ENCODE results near the gene SOX21. TPM values are rescaled to one million over a fixed set of nuclear protein-coding genes. Genes with fewer than 3 reads are reported as not detected.

The SOX21 gene
- total RNA-seq, 1 donor from 2014 or later: not detected

DNA sequence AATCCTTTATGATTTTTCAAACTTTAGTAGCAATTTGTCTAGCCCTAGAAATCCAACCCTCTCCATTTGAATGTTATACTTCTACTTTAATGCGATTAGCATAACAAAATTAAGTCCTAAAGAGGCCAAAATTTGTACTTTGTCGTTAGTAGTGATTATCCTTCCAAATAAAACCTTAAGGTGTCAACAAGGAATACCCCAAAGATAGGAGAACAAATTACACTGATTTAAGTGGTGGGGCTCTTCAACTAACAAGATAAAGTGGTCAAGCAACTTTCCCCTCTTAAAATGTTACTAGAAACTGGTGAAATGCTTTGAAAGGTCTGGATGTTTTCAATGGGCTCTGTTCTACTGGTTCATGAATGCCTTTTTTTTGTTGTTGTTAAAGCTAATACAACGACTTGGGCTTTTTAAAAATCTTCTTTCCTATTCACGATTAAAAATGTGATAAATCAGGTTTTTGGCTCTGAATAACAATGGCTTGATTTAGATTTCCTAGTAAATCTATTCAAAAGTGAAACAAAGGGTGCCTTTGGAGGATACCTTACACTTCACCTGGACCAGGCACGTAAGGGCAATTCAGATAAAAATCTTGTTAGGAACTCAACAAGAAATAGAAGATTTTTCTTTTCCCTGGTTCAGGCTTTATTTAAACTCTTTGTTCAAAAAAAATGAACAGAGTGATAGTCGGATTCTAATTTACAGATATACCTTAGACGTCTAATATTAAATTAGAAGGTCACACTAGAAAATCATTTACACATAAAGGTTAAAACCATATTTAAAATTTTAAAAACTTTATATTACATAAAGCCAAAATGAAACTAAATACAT is 3.1 kb downstream of the SOX21 start:
- Mint-ChIP-seq H3K4me1 (ENCODE audit: unreplicated experiment) (peaks cover 31% of the 10 kb centered on the region), H3K4me3 (ENCODE audit: unreplicated experiment) (no peak overlapping the region), H3K27me3 (ENCODE audit: unreplicated experiment) (peaks cover 81% of the 10 kb centered on the region), H3K27ac (ENCODE audit: unreplicated experiment) (no peak overlapping the region), H3K36me3 (ENCODE audit: unreplicated experiment) (no peaks in the 10 kb centered on the region), H3K9me3 (ENCODE audit: unreplicated experiment) (no peaks in the 10 kb centered on the region)
- DNase-seq (ENCODE audit: extremely low spot score, unreplicated experiment): no peak
- TF ChIP-seq, protein P1, sequence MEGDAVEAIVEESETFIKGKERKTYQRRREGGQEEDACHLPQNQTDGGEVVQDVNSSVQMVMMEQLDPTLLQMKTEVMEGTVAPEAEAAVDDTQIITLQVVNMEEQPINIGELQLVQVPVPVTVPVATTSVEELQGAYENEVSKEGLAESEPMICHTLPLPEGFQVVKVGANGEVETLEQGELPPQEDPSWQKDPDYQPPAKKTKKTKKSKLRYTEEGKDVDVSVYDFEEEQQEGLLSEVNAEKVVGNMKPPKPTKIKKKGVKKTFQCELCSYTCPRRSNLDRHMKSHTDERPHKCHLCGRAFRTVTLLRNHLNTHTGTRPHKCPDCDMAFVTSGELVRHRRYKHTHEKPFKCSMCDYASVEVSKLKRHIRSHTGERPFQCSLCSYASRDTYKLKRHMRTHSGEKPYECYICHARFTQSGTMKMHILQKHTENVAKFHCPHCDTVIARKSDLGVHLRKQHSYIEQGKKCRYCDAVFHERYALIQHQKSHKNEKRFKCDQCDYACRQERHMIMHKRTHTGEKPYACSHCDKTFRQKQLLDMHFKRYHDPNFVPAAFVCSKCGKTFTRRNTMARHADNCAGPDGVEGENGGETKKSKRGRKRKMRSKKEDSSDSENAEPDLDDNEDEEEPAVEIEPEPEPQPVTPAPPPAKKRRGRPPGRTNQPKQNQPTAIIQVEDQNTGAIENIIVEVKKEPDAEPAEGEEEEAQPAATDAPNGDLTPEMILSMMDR (IDR thresholded peaks at IDR 0.05): no peak

DNA sequence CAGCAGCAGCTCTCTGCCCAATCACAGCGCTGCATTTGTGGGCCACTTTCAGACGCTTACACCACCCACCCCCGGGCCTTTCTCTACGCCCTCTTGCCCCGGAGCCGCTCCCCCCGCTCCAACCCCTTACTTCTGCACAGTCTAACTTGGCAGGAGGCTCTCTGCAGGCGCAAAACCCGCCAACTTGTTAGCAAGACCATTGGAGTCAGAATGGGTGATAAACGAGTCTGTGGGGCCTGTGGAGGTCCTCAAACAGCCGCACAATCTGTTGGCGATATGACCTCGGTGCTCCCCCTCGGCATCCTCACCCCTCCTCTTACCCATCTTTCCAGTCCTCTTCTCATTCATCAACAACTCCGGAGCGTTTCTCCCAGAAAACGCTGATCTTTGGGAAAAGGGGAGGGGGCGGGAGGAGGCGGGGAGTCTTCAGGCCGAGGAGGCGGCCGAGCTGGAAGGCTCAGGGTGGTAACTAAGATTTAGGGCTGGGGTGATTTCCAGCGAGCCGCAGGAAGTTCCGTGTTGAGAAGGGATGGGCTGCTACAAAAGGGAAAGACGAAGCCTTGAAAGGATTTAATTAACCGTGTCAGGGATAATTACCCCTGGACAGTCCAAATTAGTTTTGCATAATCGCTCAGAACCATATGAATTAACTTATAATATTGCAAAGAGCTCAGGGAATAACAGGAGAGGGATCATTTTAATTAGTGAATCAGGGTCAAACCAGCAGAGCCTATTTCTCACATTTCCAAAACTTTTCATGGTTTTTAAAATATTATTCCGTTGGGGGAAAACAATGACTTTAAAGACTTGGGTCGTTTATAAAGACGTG is 4.1 kb downstream of the SOX21 start:
- TF ChIP-seq, protein P1 (IDR thresholded peaks at IDR 0.05): no peak
- peak; percentile 60 for DNase-seq (ENCODE audit: extremely low spot score, unreplicated experiment)
- H3K9me3 Mint-ChIP-seq (ENCODE audit: unreplicated experiment): no peaks in the 10 kb centered on the region
- peaks cover 28% of the 10 kb centered on the region for H3K4me1 Mint-ChIP-seq (ENCODE audit: unreplicated experiment)
- peaks cover 82% of the 10 kb centered on the region for H3K27me3 Mint-ChIP-seq (ENCODE audit: unreplicated experiment)
- H3K36me3 Mint-ChIP-seq (ENCODE audit: unreplicated experiment): no peaks in the 10 kb centered on the region
- H3K4me3 Mint-ChIP-seq (ENCODE audit: unreplicated experiment): no peak overlapping the region
- no peak overlapping the region for H3K27ac Mint-ChIP-seq (ENCODE audit: unreplicated experiment)

DNA sequence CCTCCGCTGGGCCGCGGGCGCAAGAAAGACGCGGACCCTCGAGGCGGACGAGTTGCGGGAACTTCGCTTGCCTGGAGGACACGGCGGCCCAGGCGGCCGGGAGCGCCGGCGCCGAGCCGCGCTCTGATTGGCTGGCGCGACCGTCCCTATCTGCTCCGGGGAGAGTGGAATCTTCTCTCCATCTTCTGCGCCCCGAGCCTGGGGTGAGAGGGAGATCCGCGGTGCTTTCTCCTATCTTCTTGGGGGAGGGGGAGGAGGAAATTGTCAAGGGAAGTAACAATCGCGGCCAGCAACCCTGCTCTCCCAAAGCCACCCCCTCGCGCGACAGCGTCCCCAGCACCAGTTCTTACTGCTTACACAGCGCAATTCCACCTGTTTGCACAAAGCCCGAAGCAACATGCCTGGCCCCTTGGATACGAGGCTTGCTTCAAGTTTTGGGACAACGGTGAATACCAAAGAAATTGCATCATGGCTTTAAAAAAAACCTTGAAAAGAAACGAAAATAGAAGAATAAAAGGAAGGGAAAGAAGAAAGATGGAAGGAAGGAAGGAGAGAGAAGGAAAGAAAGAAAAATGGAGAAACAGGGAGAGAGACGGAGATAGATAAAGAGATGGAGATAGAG is 4.8 kb downstream of the SOX21 start:
- peak overlapping the region; percentile 32 for H3K4me3 Mint-ChIP-seq (ENCODE audit: unreplicated experiment)
- no peaks in the 10 kb centered on the region for H3K9me3 Mint-ChIP-seq (ENCODE audit: unreplicated experiment)
- no peak overlapping the region for H3K27ac Mint-ChIP-seq (ENCODE audit: unreplicated experiment)
- H3K4me1 Mint-ChIP-seq (ENCODE audit: unreplicated experiment): peaks cover 26% of the 10 kb centered on the region
- TF ChIP-seq, protein P1 (IDR thresholded peaks at IDR 0.05): no peak
- DNase-seq (ENCODE audit: extremely low spot score, unreplicated experiment): no peak
- H3K36me3 Mint-ChIP-seq (ENCODE audit: unreplicated experiment): no peaks in the 10 kb centered on the region
- peaks cover 87% of the 10 kb centered on the region for H3K27me3 Mint-ChIP-seq (ENCODE audit: unreplicated experiment)

DNA sequence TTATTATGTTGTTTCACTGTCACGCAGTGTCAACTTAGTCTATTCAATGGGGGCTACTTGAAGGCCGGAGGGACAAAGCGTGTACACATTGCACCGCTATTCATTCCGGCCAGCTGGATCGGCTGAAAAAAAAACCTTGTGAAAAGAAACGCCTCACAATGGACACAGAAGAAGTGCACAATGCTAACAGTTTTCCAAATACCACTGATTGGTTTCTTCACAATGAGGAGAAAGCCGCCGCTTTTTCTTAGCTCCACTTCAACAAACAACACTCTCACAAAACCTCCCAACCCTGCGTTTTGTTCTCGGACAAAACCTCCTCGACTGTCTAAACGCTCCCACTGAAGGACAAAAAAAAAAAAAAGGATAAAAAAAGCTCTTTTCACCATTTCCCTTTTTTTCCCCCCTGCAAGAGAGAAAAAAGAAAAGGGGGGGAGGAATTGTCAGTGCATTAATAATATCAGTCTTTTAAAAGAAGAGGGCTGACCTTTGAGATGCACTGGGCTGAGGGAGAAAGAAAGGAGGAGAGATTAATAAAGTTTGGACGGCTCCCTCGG is 5.4 kb downstream of the SOX21 start:
- peaks cover 88% of the 10 kb centered on the region for H3K27me3 Mint-ChIP-seq (ENCODE audit: unreplicated experiment)
- no peak overlapping the region for H3K4me3 Mint-ChIP-seq (ENCODE audit: unreplicated experiment)
- H3K4me1 Mint-ChIP-seq (ENCODE audit: unreplicated experiment): peaks cover 21% of the 10 kb centered on the region

More for the DNA sequence above, 5.4 kb downstream of the SOX21 start:
- no peak for DNase-seq (ENCODE audit: extremely low spot score, unreplicated experiment)
- Mint-ChIP-seq H3K9me3 (ENCODE audit: unreplicated experiment) (no peaks in the 10 kb centered on the region), H3K27ac (ENCODE audit: unreplicated experiment) (no peak overlapping the region), H3K36me3 (ENCODE audit: unreplicated experiment) (no peaks in the 10 kb centered on the region)
- TF ChIP-seq, protein P1 (IDR thresholded peaks at IDR 0.05): no peak
